ENCODE results near the gene SNRPA. TPM values are rescaled to one million over a fixed set of nuclear protein-coding genes. Genes with fewer than 3 reads are reported as not detected.
"Not testable (repeated sequence)": the region's sequence is repeated elsewhere in the genome, so short reads cannot be mapped to it uniquely, and the experiment has no call there.

Gene SNRPA
- total RNA-seq, 1 experiment from 2014 or later: 97.5 TPM

GRCh38 chr19:40776364-40776763 lies 25.4 kb downstream of the SNRPA start:
- no peak for DNase-seq (ENCODE audit: low read depth)

- peak; percentile 91 for DNase-seq (ENCODE audit: low read depth)
These were observed 26.1 kb downstream of the SNRPA start for GRCh38 chr19:40776932-40777644.

- no peak for DNase-seq (ENCODE audit: low read depth)
These were observed 26.6 kb downstream of the SNRPA start for GRCh38 chr19:40777645-40777936.

- peak; percentile 99 for DNase-seq (ENCODE audit: low read depth)
These were observed 27.1 kb downstream of the SNRPA start, which contains the start of gene RAB4B for GRCh38 chr19:40777937-40778705. Gene RAB4B, plus strand, starts transcription at chr19:40778247. Its CDS starts 129 bp downstream, at chr19:40778376.

GRCh38 chr19:40778706-40779284 lies 27.8 kb downstream of the SNRPA start:
- DNase-seq (ENCODE audit: low read depth): peak; percentile 15

- DNase-seq (ENCODE audit: low read depth): no peak
These were observed 29.6 kb downstream of the SNRPA start for GRCh38 chr19:40780582-40780981.

GRCh38 chr19:40781140-40781539 lies 30.1 kb downstream of the SNRPA start:
- DNase-seq (ENCODE audit: low read depth): no peak

GRCh38 chr19:40783711-40784110 lies 32.7 kb downstream of the SNRPA start:
- no peak for DNase-seq (ENCODE audit: low read depth)

GRCh38 chr19:40784146-40784545 lies 33.1 kb downstream of the SNRPA start:
- DNase-seq (ENCODE audit: low read depth): not testable (repeated sequence)

- no peak for DNase-seq (ENCODE audit: low read depth)
These were observed 34.5 kb downstream of the SNRPA start for GRCh38 chr19:40785526-40785925.

GRCh38 chr19:40786060-40787037 lies 35.3 kb downstream of the SNRPA start:
- no peak for DNase-seq (ENCODE audit: low read depth)

- DNase-seq (ENCODE audit: low read depth): no peak
These were observed 40.3 kb downstream of the SNRPA start for GRCh38 chr19:40791349-40791748.

GRCh38 chr19:40791996-40792395 lies 41.0 kb downstream of the SNRPA start:
- no peak for DNase-seq (ENCODE audit: low read depth)

- no peak for DNase-seq (ENCODE audit: low read depth)
These were observed 46.4 kb downstream of the SNRPA start for GRCh38 chr19:40797166-40797962.

GRCh38 chr19:40797963-40798682 lies 47.1 kb downstream of the SNRPA start:
- peak; percentile 66 for DNase-seq (ENCODE audit: low read depth)

- peak; percentile 99 for DNase-seq (ENCODE audit: low read depth)
These were observed 47.9 kb downstream of the SNRPA start, which contains the start of gene EGLN2 for GRCh38 chr19:40798683-40799557. Gene EGLN2, plus strand, starts transcription at chr19:40799191. Its CDS starts 1,382 bp downstream, at chr19:40800573.

- no peak for DNase-seq (ENCODE audit: low read depth)
These were observed 48.7 kb downstream of the SNRPA start for GRCh38 chr19:40799558-40800338.
